HK-2 (cell line): ENCODE data around the gene C1orf35.

Experiments
- DNase-seq: peaks from one replicate; pipeline ENCODE4 v3.0.0-alpha.2; 2018; ENCODE audit not compliant: unreplicated experiment

C1orf35 gene

GRCh38 chr1:228063251-228064191 lies 39.6 kb downstream of the C1orf35 start:
- DNase-seq = no peak

GRCh38 chr1:228062812-228063211 lies 40.3 kb downstream of the C1orf35 start:
- DNase-seq = no peak

GRCh38 chr1:228062085-228062791 lies 40.9 kb downstream of the C1orf35 start:
- no peak for DNase-seq

GRCh38 chr1:228061411-228062084 lies 41.6 kb downstream of the C1orf35 start:
- DNase-seq = no peak

GRCh38 chr1:228060458-228061190 lies 42.5 kb downstream of the C1orf35 start:
- no peak for DNase-seq

GRCh38 chr1:228059634-228060457 lies 43.3 kb downstream of the C1orf35 start:
- DNase-seq = peak; percentile 68

GRCh38 chr1:228058949-228059633 lies 44.0 kb downstream of the C1orf35 start:
- DNase-seq = no peak

- no peak for DNase-seq
Observed at GRCh38 chr1:228058172-228058948, 44.8 kb downstream of the C1orf35 start.
